ENCODE measurements around the gene EP400. TPM values are rescaled to one million over a fixed set of nuclear protein-coding genes. Genes with fewer than 3 reads are reported as not detected.

Gene EP400
- total and polyA plus RNA-seq, 9 of the 15 experiments (the other 6 are each of a cell fraction or from before 2014, with no cell fraction given): 4.5 to 58.0 (median 7.0) TPM

DNA sequence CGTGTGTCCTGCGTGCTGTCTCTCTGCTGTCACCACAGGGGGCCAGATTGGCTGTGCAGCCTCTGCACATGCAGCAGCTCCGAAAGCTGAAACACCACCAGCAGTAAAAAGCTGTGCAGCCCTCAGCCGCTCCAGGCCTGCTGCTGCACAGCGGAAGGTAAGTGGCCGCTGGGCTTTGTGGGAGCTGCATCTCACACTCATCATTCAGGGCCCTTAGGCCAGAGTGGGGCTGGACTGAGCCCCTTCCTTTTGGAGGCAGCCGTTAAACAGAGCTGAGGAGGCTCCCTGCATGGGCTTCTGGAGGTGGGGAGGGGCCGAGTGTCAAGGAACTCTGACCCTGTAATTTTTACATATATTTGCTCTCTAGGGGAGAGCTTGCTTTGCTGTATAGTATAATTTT lies 177.3 kb downstream of the EP400 start (continued):
- TF ChIP-seq PTBP1 (IDR thresholded peaks at IDR 0.05; ENCODE audit: low read depth, low read length) (no peak), EGR1 (conservative IDR thresholded peaks at IDR 0.05) (no peak), ARID2 (IDR thresholded peaks at IDR 0.05) (no peak), ZNF140 (CRISPR knock-in tag; IDR thresholded peaks at IDR 0.05) (no peak), ZKSCAN1 (IDR thresholded peaks at IDR 0.05; ENCODE audit: low read depth, low read length) (no peak)

DNA sequence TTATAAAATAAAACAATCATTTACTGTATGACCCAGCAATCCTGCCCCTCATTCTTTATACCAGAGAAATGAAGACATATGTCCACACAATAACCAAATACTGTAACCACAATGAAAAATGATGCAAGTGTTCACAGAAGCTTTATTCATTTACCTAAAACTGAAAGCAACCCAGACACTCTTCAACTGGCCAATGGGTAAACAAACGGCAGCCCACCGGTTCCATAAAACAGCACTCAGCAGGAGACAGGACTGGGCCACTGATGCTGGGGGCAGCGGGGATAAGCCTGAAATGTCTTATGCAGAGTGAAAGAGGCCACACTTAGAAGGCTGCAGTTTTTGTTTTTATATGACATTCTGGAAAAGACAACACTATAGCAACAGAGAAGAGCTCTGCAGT lies 179.3 kb downstream of the EP400 start:
- no peak overlapping the region for H3K4me3 ChIP-seq
- FAIRE-seq: no peak
- DNase-seq (ENCODE audit: extremely low read depth in 1 of 4, low spot score in 3 of 4): no peak
- CTCF ChIA-PET (ENCODE audit: low intra/inter-chr PET ratio): interaction anchor here (0.6 kb wide), 1 partner anchor 271 kb away, joined by 3 read pairs; no protein-coding TSS in a partner anchor
- no peak overlapping the region for H3K9ac ChIP-seq (ENCODE audit: insufficient read depth in 1 of 2, low read depth in 2 of 2, low read length in 2 of 2)
- no peaks in the 10 kb centered on the region for H4K20me1 ChIP-seq (replicated peaks; ENCODE audit: control insufficient read depth, insufficient read depth, low read length)
- in situ Hi-C loops (cut with MboI): no loop called here
- no peaks in the 10 kb centered on the region for H3K79me2 ChIP-seq (ENCODE audit: control insufficient read depth, insufficient read depth, low read length)
- POLR2A ChIA-PET: interaction anchor here (0.6 to 1.6 kb wide), 2 partner anchors 8 to 54 kb away, joined by 3 to 5 read pairs; no protein-coding TSS in a partner anchor
- TF ChIP-seq TOE1 (IDR thresholded peaks at IDR 0.05; ENCODE audit: borderline replicate concordance): no peak
- TF ChIP-seq TOE1 (CRISPR knock-in tag; IDR thresholded peaks at IDR 0.05; ENCODE audit: borderline replicate concordance, low read depth): no peak
- TF ChIP-seq ARID2 (IDR thresholded peaks at IDR 0.05): no peak
- no peak for TF ChIP-seq ZNF316 (IDR thresholded peaks at IDR 0.05)
- TF ChIP-seq TBL1XR1 (IDR thresholded peaks at IDR 0.05; ENCODE audit: low read length in 2 of 2): no peak
- no peak for TF ChIP-seq ZNF707 (CRISPR knock-in tag; conservative IDR thresholded peaks at IDR 0.05)
- no peak for TF ChIP-seq FIP1L1 (IDR thresholded peaks at IDR 0.05; ENCODE audit: low read depth, low read length, poor library complexity, severe bottlenecking)
- no peak for TF ChIP-seq ESRRB (CRISPR knock-in tag; IDR thresholded peaks at IDR 0.05; ENCODE audit: borderline replicate concordance)
- TF ChIP-seq, protein P1, sequence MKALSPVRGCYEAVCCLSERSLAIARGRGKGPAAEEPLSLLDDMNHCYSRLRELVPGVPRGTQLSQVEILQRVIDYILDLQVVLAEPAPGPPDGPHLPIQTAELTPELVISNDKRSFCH (CRISPR knock-in tag; IDR thresholded peaks at IDR 0.05): no peak
- TF ChIP-seq, protein P1 (tag; IDR thresholded peaks at IDR 0.05): no peak
- TF ChIP-seq MTF1 (CRISPR knock-in tag; IDR thresholded peaks at IDR 0.05; ENCODE audit: borderline replicate concordance): no peak
- no peak for TF ChIP-seq NRF1 (conservative IDR thresholded peaks at IDR 0.05 in 1 of 2, IDR thresholded peaks at IDR 0.05 in 1 of 2)
- TF ChIP-seq SAFB (IDR thresholded peaks at IDR 0.05; ENCODE audit: borderline replicate concordance, low read depth, low read length): no peak
- TF ChIP-seq SMAD2 (IDR thresholded peaks at IDR 0.05; ENCODE audit: low read depth, low read length): no peak
- no peak for TF ChIP-seq HMGN3 (IDR thresholded peaks at IDR 0.05; ENCODE audit: borderline replicate concordance, extremely low read depth, insufficient read length, low read depth, low read length)
- no peak for TF ChIP-seq NCOA6 (IDR thresholded peaks at IDR 0.05)
- no peak for TF ChIP-seq GTF2F1 (IDR thresholded peaks at IDR 0.05; ENCODE audit: low read depth, low read length)
- no peak overlapping the region for H2AFZ ChIP-seq (ENCODE audit: low read depth, low read length)
- BruUV-seq (replicated peaks): no TSS peak
- WGBS (ENCODE audit: insufficient coverage, low coverage, missing lambda C conversion rate): 96% methylated on average over 3 of the region's 3 CpGs
- no peak for ATAC-seq
- H3K27me3 ChIP-seq (ENCODE audit: control insufficient read depth in 2 of 2, insufficient read depth in 2 of 2, low read length in 2 of 2): no peaks in the 10 kb centered on the region
- intact Hi-C loops (cut with micrococcal nuclease): no loop called here
- peaks cover 2% of the 10 kb centered on the region for H3K9me3 ChIP-seq (replicated peaks; ENCODE audit: control insufficient read depth, insufficient read depth, low read depth, low read length)
- peaks cover 0 to 12% of the 10 kb centered on the region in 2 experiments; a peak in 2 of 5 replicates for H3K4me1 ChIP-seq (replicated peaks in 1 of 2; ENCODE audit: control insufficient read depth in 2 of 2, insufficient read depth in 2 of 2, low read length in 2 of 2)
- H3K27ac ChIP-seq (ENCODE audit: extremely low read depth, low read depth, low read length): no peak overlapping the region
- no peak overlapping the region for H3K4me2 ChIP-seq (ENCODE audit: insufficient read depth, low read length)
- H3K9me1 ChIP-seq (ENCODE audit: control insufficient read depth, insufficient read depth, low read length): no peaks in the 10 kb centered on the region
- peaks cover 51% of the 10 kb centered on the region for H3K36me3 ChIP-seq (ENCODE audit: control insufficient read depth, insufficient read depth, low read length)
